Activated naive CD4-positive, alpha-beta T cell treated with anti-CD3 and anti-CD28 coated beads, Interleukin-2, amount 50 U/mL, for 72 hours (primary cell): ENCODE results near the gene FERMT2. TPM values are rescaled to one million over a fixed set of nuclear protein-coding genes. Genes with fewer than 3 reads are reported as not detected.

Experiments used
- ATAC-seq, 2 donors: fragments of 150-1000 bp; cut with Tn5 transposase; 2 replicates each; pipeline ENCODE4 v1.10.0; 2021; ENCODE audit warnings: mild to moderate bottlenecking in 2 of 2, moderate library complexity in 2 of 2
- DNase-seq, 2 donors: peaks; one replicate each; pipeline ENCODE4 v3.0.0; 2021 to 2022; ENCODE audit warnings: low spot score in 2 of 2
- H3K27ac Mint-ChIP-seq, 2 donors: one replicate each; pipeline ENCODE4 v1.8.0; 2022; ENCODE audit warnings: mild to moderate bottlenecking in 2 of 2, mixed read lengths in 2 of 2
- H3K36me3 Mint-ChIP-seq, 2 donors: one replicate each; pipeline ENCODE4 v1.8.0; 2022; ENCODE audit warnings: mixed read lengths in 2 of 2
- H3K9me3 Mint-ChIP-seq, 2 donors: one replicate each; pipeline ENCODE4 v1.8.0; 2022; ENCODE audit warnings: mixed read lengths in 2 of 2
- total RNA-seq, 2 donors: library from RNA; stranded (reverse); gene quantifications; one replicate each; pipeline ENCODE4 v1.2.3, GENCODE V29; 2022

FERMT2 gene
- 1 to 10 TPM; 1.0 to 1.8 TPM for total RNA-seq

GRCh38 chr14:52950898-52951680 lies at the start of gene FERMT2:
Gene FERMT2, minus strand, starts transcription at chr14:52951050. Its CDS starts 482 bp downstream, at chr14:52950568.
- H3K9me3 Mint-ChIP-seq, result no peaks in the 10 kb centered on the region
- no peak for DNase-seq
- peaks cover 8 to 13% of the 10 kb centered on the region in 2 donors for H3K36me3 Mint-ChIP-seq
- ATAC-seq, result peak; percentile 64 to 78
- H3K27ac Mint-ChIP-seq, result peak within 1 kb of the TSS in 1 of 2 donors; percentile 62

GRCh38 chr14:52998376-52999015 lies 47.6 kb upstream of the FERMT2 start:
- no peak for DNase-seq
- peaks cover 0 to 4% of the 10 kb centered on the region in 2 donors for H3K36me3 Mint-ChIP-seq
- H3K9me3 Mint-ChIP-seq, result no peaks in the 10 kb centered on the region
- H3K27ac Mint-ChIP-seq, result no peak overlapping the region
- ATAC-seq, result no peak

- DNase-seq, result no peak
- Mint-ChIP-seq H3K36me3 (peaks cover 0 to 4% of the 10 kb centered on the region in 2 donors), H3K9me3 (no peaks in the 10 kb centered on the region), H3K27ac (no peak overlapping the region)
- no peak for ATAC-seq
These were observed 45.6 kb upstream of the FERMT2 start for GRCh38 chr14:52996493-52996892.

- no peak for ATAC-seq
- Mint-ChIP-seq H3K9me3 (no peaks in the 10 kb centered on the region), H3K27ac (no peak overlapping the region), H3K36me3 (peaks cover 0 to 4% of the 10 kb centered on the region in 2 donors)
- DNase-seq, result no peak
These were observed 45.1 kb upstream of the FERMT2 start for GRCh38 chr14:52995998-52996397.

GRCh38 chr14:52992236-52992870 lies 41.5 kb upstream of the FERMT2 start:
- Mint-ChIP-seq H3K9me3 (no peaks in the 10 kb centered on the region), H3K27ac (no peak overlapping the region), H3K36me3 (peaks cover 0 to 4% of the 10 kb centered on the region in 2 donors)
- no peak for DNase-seq
- ATAC-seq, result no peak

- ATAC-seq, result no peak
- no peak for DNase-seq
- Mint-ChIP-seq H3K9me3 (peaks cover 0 to 3% of the 10 kb centered on the region in 2 donors), H3K27ac (no peak overlapping the region), H3K36me3 (no peaks in the 10 kb centered on the region)
These were observed 37.3 kb upstream of the FERMT2 start for GRCh38 chr14:52988139-52988538.

- no peak overlapping the region for H3K27ac Mint-ChIP-seq
- H3K9me3 Mint-ChIP-seq, result peaks cover 0 to 3% of the 10 kb centered on the region in 2 donors
- DNase-seq (no peak), ATAC-seq (no peak)
- no peaks in the 10 kb centered on the region for H3K36me3 Mint-ChIP-seq
These were observed 36.7 kb upstream of the FERMT2 start for GRCh38 chr14:52987514-52987913.

- Mint-ChIP-seq H3K9me3 (peaks cover 0 to 3% of the 10 kb centered on the region in 2 donors), H3K36me3 (no peaks in the 10 kb centered on the region), H3K27ac (no peak overlapping the region)
- ATAC-seq, result peak in 1 of 2 donors; percentile 35
- no peak for DNase-seq
These were observed 36.2 kb upstream of the FERMT2 start for GRCh38 chr14:52987042-52987441.

GRCh38 chr14:52977798-52978197 lies 26.9 kb upstream of the FERMT2 start:
- no peak for ATAC-seq

GRCh38 chr14:52974406-52974805 lies 23.6 kb upstream of the FERMT2 start:
- no peak overlapping the region for H3K27ac Mint-ChIP-seq
- DNase-seq (no peak), ATAC-seq (no peak)

More at GRCh38 chr14:52977798-52978197, 26.9 kb upstream of the FERMT2 start:
- no peaks in the 10 kb centered on the region for H3K9me3 Mint-ChIP-seq
- H3K27ac Mint-ChIP-seq, result no peak overlapping the region
- peaks cover 0 to 9% of the 10 kb centered on the region in 2 donors for H3K36me3 Mint-ChIP-seq
- DNase-seq, result no peak

GRCh38 chr14:52961060-52961639 lies 10.3 kb upstream of the FERMT2 start:
- DNase-seq, result peak in 1 of 2 donors; percentile 28
- peak overlapping the region in 1 of 2 donors; percentile 4 for H3K27ac Mint-ChIP-seq
- ATAC-seq, result peak; percentile 67 to 75

More at GRCh38 chr14:52974406-52974805, 23.6 kb upstream of the FERMT2 start:
- Mint-ChIP-seq H3K36me3 (peaks cover 0 to 25% of the 10 kb centered on the region in 2 donors), H3K9me3 (peaks cover 6 to 7% of the 10 kb centered on the region in 2 donors)

GRCh38 chr14:52960627-52961026 lies 9.8 kb upstream of the FERMT2 start:
- Mint-ChIP-seq H3K9me3 (no peaks in the 10 kb centered on the region), H3K36me3 (no peaks in the 10 kb centered on the region), H3K27ac (peak overlapping the region in 1 of 2 donors; percentile 4)
- peak in 1 of 2 donors; percentile 28 for ATAC-seq
- DNase-seq, result no peak

More at GRCh38 chr14:52961060-52961639, 10.3 kb upstream of the FERMT2 start:
- Mint-ChIP-seq H3K36me3 (no peaks in the 10 kb centered on the region), H3K9me3 (no peaks in the 10 kb centered on the region)

- Mint-ChIP-seq H3K9me3 (no peaks in the 10 kb centered on the region), H3K27ac (no peak overlapping the region), H3K36me3 (peaks cover 8 to 9% of the 10 kb centered on the region in 2 donors)
- DNase-seq, result no peak
- ATAC-seq, result peak in 1 of 2 donors; percentile 43
These were observed 3.7 kb upstream of the FERMT2 start for GRCh38 chr14:52954346-52955214.

GRCh38 chr14:52951681-52952554 lies 1.1 kb upstream of the FERMT2 start:
- ATAC-seq (peak in 1 of 2 donors; percentile 15), DNase-seq (peak in 1 of 2 donors; percentile 4)
- H3K27ac Mint-ChIP-seq, result no peak overlapping the region
- no peaks in the 10 kb centered on the region for H3K9me3 Mint-ChIP-seq
- peaks cover 8 to 13% of the 10 kb centered on the region in 2 donors for H3K36me3 Mint-ChIP-seq

GRCh38 chr14:52950410-52950897 lies 396 bp downstream of the FERMT2 start:
- H3K36me3 Mint-ChIP-seq, result peaks cover 8 to 13% of the 10 kb centered on the region in 2 donors
- ATAC-seq, result peak; percentile 51 to 62
- DNase-seq, result peak in 1 of 2 donors; percentile 14
- H3K27ac Mint-ChIP-seq, result peak overlapping the region in 1 of 2 donors; percentile 62
- no peaks in the 10 kb centered on the region for H3K9me3 Mint-ChIP-seq
